Anterior cingulate cortex (tissue), 58 donors: Measurements from ENCODE around the gene NECTIN2.
"Not testable (repeated sequence)": the region's sequence is repeated elsewhere in the genome, so short reads cannot be mapped to it uniquely, and the experiment has no call there.

Experiments
- DNase-seq, 58 donors: peaks; one replicate each; lab custom pipeline; 2025; lab: John Stamatoyannopoulos, UW

Gene NECTIN2

DNA sequence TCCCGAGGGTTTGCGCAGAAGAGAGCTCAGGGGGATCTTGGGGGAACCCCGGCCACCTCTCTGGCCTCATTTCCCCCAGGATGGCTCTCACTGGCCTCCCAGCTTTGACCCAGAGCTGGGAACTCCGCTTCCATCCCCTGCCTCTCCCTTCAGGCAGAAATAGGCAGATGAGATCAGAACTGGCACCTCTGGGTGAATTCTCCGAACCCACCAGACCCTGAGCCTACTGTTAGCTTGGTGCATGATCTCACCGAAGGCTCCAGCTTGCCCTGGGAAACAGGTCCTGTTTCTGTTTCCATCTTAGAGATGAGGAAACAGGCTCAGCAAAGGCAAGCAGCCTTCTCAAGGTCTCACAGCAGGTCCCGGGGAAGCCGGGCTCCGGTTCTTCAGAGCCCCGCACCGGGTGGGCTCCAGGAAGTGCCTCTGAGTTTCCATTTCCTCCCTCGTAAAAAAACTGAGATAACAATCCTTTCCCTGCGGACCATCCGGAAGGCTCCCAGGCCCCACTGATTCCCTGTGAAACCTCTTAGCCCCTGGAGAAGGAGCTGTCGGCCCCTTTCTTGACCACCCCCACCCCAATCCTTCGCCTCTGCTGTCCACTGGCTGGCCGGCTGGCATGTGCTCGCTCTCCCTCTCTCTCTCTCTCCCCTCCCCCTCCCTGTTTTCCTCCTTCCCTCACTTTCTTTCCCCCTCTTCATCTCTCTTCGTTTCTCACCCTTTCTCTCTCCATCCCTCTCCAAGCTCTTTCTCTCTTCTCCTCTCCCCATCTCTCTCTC lies 2.1 kb downstream of the NECTIN2 start:
- peak in 2 of 58 donors; percentile 18 to 29 for DNase-seq

DNA sequence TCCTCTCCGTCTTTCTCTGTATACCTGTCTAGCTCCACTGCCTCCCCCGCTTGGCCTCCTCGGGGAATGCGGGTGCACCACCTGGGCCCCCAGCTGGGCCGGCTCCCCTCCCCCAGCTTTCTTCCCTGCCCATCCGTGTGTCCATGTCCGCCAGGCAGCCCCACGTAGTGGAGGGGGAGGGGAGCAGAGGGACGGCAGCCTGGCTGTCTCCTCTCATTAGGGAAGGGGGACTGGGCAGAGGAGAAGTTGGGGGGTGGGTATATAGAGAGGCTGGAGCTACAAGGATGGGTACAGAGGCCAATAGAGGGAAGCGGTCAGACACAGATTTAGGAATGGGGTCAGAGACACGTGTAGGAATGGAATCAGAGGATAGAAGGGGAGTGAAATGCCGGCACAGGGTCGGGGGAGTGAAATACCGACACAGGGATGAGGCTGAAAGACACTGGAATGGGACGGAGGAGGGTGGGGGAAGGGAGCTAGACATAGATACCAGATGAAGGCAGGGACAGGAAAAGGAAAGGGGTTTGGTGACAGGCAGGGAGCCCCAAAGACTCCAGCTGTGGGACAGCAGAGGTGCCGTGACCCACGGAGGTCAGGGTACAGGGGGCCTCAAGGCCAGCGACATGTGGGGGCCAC lies 2.8 kb downstream of the NECTIN2 start:
- peak in 1 of 58 donors; percentile 6 for DNase-seq

DNA sequence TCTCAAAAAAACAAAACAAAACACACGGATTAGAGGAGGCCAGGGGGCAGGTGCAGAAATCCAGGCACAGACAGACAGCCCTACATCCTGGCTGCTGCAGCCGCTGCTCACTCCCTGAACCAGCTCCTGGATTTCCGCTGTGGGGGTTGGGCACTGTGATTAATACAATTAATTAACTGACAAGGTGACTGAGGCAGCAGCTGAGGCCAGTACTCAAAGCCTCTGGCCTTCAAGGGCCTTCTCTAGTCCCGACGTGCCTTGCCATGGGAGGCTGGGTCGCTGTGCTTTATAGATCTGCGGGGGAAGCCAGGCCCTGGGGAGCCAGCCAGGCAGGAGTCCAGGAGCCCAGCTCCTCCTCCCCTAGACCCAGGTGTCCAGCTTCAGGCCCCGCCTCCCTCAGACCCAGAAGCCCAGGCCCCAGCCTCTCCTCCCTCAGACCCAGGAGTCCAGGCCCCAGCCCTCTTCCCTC lies 4.6 kb downstream of the NECTIN2 start:
- DNase-seq, result no peak

DNA sequence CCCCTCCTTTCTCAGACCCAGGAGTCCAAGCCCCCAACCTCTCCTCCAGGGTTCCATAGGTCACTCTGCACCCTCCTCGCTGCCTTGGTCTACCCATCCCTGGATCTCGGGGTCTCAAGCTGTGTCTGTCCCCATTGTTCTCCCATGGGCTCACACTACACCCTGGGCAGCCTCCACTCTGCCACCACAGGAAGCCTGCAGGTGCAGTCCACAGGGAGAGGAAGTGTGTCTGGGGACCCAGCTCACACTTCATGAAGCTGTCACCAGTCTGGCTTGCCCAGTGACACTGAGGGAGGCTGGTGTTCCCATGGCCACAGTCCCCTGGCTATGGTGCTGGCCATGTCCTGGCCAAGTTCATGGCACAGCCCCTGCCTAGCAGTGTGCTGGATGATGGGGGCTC lies 5.3 kb downstream of the NECTIN2 start:
- no peak for DNase-seq

DNA sequence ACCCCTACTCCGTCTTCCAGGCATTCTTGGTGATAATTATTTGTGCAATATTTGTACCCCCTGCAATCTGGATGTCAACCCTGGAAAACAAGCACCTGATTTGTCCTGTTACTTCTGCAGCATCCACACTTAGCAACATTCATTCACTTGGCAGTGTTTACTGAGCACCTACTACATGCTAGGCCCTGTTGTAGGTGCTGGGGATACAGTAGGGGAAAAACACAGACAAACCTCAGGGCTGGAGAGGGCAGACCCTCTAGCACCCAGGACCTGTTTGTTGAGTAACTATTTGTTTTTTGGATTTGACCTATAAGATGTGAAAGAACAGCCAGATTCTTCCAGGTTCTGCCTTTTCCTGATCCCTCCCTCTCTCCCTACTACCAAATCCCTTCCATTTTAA lies 9.5 kb downstream of the NECTIN2 start:
- no peak for DNase-seq

DNA sequence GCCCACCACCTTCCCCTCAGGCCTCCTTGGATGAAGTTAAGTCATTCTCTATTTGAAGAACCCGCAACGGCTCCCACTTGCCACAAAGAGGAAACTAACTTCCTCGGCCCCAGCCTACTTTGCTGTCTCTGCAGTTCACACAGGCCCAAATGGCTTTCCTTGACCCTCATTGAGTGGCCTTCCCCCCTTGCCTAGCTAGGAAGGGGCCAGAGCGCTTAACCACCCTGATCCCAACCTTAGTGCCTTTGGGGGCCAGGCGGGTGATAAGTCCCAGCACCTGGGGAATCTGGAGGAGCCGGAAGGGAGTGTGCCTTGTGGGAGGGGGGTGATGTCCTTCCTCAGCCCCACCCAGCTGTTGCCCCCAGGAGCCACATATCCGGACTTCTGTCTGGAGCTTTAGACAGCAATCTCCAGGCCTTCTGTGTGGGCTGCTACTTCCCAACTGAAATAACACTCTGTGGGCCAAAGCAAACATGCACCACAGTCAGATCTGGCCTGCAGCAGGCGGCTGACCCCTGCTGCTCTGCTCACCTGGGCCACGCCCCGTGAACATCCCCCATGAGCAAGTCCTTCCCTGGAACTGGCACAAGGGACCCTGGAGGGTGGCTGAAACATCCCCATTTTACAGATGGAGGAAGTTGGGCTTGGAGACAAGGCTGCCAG lies 10.5 kb downstream of the NECTIN2 start:
- DNase-seq, result no peak

DNA sequence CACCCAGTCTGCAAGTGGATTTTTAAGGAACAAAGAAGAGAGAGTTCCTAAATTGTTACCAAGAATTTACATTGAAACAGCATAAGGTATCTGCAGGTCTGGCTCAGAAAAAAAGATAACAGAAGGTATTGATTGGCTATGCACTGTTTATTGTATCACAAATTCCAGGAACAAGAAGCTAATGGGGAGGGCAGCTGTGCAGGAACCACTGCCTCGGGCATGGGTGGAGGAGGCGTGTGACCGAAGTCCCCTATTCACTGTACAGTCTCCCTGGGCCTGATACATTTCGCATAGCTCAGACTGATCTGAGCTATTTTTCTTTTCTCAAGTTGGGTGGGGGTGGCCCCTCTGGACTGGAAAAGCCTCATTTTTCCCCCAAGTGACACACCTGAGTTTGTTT lies 11.7 kb downstream of the NECTIN2 start:
- no peak for DNase-seq

DNA sequence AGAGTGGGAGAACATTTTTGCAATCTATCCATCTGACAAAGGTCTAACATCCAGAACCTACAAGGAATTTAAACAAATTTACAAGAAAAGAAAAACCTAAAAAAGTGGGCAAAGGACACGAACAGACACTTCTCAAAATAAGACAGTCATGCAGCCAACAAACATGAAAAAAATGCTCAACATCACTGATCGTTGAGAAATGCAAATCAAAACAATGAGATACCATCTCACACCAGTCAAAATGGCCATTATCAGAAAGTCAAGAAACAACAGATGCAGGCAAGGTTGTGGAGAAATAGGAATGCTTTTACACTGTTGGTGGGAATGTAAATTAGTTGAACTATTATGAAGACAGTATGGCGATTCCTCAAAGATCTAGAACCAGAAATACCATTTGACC lies 15.5 kb downstream of the NECTIN2 start:
- DNase-seq, result not testable (repeated sequence)

DNA sequence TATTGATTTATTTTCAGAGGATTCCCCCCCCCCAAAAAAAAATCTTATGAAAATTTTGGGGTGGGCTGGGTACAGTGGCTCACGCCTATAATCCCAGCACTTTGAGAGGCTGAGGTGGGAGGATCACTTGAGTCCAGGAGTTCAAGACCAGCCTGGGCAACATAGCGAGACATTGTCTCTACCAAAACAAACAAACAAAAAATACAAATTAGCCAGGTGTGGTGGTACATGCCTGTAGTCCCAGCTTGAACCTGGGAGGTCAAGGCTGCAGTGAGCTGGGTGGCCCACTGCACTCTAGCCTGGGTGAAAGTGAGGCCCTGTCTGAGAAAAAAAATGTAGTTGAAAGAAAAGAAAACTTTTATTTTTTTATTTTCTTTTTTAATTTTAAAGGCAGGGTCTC lies 17.9 kb downstream of the NECTIN2 start:
- DNase-seq, result no peak

DNA sequence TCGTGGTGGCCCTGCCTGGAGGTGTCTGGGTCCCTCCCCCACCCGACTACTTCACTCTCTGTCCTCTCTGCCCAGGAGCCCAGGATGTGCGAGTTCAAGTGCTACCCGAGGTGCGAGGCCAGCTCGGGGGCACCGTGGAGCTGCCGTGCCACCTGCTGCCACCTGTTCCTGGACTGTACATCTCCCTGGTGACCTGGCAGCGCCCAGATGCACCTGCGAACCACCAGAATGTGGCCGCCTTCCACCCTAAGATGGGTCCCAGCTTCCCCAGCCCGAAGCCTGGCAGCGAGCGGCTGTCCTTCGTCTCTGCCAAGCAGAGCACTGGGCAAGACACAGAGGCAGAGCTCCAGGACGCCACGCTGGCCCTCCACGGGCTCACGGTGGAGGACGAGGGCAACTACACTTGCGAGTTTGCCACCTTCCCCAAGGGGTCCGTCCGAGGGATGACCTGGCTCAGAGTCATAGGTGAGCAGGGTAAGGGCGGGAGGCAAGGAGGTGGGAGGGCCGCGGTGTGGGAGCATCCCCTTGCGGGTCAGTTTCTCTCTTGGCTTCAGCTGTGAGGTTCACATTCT lies 19.2 kb downstream of the NECTIN2 start:
- peak in 19 of 58 donors; percentile 5 to 56 (median 21) for DNase-seq

DNA sequence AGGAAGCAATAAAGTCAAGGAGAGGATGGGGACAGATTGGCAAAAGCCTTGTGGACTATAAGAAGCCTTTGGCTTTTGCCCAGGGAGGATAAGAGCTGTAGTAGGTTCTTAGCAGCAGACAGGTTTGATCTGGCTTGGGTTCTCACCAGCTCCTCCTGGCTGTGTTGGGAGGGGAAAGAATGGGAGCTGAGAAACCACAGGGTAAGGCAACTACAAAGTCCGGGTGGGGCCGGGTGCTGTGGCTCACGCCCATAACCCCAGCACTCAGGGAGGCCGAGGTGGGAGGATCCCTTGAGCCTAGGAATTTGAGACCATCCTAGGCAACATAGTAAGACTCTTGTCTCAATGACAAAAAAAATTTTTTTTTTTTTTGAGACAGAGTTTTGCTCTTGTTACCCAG lies 20.6 kb downstream of the NECTIN2 start:
- no peak for DNase-seq

DNA sequence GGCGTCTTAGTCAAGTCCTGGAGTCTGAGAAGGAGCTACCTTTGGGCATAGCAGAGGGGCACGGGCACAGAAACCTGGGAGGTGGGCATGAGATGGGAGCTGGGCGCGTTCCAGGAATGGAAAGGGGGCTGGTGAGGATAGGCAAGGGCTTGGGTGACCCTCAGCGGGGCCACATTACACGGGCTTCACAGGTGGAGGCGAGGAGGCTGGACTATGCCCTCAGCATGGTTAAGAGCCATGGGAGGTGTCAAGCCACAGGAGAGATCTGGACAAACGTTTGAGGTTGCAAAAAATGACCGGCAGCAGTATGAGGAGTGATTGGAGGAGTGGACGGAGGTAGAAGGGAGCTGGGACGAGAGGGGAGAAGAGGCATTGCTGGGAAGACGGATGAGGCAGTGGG lies 21.5 kb downstream of the NECTIN2 start:
- DNase-seq, result no peak

DNA sequence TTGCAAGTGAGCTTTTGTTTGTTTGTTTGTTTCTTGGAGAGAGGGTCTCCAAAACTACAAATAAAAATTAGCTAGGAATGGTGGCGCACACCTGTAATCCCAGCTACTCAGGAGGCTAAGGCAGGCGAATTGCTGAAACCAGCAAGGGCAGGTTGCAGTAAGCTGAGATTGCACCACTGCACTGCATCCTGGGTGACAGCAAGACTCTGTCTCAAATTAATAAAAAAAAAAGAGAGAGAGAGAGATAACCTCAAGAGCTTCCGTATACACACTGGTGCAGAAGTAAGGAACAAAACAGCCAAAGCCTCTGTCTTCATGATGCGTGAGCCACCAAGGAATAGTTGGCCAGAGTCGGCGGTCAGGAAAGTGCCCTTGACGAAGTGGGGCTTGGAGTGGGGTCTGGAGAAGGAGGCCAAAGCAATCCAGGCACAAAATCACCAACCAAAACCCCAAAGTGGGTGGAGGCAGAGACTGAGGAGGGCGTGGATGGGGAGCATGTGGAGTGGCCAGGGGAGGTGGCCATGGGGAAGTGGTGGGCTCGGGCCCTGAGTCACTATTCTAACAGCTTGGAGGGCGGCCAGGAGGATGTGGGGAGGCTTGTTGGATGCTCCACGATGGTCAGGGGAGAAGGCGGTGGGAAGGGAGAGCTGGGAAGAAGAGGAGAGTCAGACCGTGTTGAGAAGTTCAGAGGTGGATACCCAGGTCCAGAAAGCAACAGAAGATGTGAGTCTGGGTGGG lies 23.8 kb downstream of the NECTIN2 start:
- DNase-seq, result peak in 5 of 58 donors; percentile 6 to 19 (median 12)

DNA sequence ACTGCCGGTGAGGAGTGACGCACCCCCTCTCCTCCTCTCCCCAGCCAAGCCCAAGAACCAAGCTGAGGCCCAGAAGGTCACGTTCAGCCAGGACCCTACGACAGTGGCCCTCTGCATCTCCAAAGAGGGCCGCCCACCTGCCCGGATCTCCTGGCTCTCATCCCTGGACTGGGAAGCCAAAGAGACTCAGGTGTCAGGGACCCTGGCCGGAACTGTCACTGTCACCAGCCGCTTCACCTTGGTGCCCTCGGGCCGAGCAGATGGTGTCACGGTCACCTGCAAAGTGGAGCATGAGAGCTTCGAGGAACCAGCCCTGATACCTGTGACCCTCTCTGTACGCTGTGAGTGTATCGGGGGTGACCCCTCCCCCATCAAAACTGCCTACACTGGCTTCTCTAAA lies 25.7 kb downstream of the NECTIN2 start:
- no peak for DNase-seq

DNA sequence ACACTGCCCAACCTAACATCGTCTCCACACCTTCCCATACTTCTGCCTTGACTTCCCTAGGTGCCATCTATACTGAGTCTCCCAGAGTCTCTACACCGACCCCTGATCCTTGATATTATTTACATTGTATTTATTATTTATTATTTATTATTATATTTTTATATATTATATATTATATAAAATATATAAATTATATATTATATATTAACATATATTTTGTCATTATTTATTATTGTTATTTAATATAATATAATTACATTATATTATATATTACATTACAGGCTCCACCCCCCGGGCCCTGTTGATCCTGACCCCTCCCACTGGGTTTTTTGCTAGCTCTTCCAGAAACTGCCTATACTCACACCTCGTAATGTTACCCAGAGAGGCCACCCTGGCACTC lies 26.6 kb downstream of the NECTIN2 start:
- no peak for DNase-seq

DNA sequence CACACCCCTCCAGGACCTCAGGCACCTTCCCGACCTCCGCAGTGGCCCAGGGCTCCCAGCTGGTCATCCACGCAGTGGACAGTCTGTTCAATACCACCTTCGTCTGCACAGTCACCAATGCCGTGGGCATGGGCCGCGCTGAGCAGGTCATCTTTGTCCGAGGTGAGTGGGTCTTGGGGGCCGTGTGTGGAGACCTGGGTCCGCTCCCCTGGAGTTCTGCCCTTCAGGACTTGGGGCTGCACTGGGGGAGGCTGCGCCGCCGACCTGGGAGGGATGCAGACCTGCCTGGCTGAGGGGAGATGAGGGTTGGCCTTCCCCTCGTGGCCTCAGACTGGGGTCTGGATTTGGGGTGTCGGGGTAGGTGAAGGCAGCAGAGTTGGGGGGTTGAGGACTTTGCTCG lies 28.2 kb downstream of the NECTIN2 start:
- DNase-seq, result no peak

DNA sequence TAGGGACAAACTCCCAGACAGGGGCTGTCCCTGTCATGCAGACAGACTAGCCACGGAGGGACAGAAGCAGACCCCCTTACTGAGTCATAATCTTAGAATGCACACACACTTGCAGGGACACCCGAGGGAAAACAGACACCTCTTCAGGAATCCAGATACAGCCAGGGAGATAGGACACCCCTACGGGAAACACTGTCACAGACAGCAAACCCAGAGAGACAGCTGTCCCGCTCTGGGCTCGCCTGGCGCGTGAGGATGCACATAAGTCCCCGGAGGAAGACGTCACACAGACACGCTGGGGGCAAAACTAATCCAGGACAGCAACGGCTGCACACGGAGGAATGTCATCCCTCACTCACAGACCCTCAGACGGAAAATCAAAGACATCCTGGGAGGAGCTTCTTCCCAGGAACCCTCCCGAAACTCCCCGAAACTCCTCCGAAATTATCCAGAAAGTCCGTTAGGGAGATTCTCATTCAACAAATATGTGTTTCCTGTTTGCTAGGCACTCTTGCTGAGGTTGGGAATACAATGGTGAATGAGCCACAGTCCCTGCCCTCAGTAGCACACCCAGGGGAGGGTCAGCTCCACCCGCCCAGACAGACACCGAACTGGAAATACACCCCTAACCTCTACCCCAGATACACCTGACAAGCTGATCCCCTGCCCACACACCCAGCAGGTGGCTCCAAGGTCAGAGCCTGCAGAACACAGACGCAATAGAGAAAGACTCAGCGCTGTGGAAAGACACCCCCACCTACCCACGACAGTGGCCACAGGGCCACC lies 29.8 kb downstream of the NECTIN2 start:
- no peak for DNase-seq

DNA sequence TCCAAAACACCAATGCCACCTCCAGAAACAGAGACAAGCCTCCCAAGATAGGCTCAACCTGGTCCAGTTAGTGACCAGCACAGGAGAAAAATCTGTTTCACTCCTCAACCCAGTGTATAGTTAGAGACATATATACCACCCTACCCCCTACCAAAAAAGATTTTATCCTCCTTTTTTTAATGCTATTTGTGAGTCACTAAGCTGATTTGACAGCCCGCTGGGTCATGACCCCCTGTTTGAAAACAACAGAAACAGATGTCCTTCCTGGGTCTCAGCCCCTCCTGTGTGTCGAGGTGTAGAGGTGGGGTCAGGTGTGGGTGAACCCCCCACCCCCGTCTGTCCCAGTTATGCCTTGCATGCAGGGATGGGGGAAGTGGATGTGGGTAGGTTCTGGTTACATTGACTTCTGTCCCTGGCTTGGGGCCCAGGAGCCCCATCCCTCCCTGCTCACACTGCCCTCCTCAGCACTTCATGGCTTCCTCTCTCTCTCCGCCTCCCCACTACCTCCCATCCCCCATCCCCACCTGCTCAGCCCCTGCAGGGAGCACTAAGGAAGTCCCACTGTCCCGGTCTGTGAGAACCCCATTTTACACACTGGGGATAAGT lies 30.9 kb downstream of the NECTIN2 start:
- no peak for DNase-seq

DNA sequence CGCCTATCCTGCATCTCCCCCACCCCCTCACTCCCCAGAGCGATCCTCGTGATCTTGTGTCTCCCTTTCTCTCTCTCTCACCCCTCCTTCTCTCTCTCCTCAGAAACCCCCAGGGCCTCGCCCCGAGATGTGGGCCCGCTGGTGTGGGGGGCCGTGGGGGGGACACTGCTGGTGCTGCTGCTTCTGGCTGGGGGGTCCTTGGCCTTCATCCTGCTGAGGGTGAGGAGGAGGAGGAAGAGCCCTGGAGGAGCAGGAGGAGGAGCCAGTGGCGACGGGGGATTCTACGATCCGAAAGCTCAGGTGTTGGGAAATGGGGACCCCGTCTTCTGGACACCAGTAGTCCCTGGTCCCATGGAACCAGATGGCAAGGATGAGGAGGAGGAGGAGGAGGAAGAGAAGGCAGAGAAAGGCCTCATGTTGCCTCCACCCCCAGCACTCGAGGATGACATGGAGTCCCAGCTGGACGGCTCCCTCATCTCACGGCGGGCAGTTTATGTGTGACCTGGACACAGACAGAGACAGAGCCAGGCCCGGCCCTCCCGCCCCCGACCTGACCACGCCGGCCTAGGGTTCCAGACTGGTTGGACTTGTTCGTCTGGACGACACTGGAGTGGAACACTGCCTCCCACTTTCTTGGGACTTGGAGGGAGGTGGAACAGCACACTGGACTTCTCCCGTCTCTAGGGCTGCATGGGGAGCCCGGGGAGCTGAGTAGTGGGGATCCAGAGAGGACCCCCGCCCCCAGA lies 32.2 kb downstream of the NECTIN2 start:
- DNase-seq, result no peak
